ENCODE data around the gene S100Z.

DNA sequence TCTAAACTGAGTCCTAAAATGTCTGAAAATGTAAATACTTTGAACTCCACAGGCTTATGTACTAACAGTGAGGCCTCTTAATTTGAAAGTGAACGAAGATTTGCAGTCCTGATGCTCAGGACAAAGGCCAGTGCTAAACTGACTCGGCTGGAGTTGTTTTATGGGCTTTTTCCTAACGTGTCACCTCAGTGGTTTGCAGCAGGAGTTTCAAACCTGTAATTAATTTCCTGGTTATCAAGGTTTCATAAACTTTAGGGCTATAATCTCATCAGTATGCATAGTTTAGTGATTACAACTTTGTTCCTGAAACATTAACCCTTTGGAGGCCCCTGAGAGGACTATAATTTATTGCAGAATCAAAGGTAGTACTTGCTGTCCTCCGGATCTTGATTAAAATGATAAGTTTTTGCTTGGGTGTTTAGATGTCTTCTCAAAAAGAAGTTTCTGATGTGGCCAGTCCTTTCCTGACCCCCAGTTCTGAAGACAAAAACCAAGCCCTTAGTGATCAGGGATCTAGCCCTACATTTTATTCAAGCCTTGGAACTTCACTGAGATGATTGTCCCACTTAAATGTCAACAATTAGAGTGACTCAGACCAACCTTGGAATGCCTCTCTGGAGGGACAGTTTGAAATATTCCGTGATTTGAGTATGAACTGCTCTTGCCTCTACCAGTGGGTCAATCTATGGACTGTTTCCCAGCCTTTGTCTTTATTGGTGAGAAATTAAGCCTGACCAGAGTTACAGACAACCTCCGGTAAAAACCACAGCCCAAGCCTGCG is 11.1 kb upstream of the S100Z start:
- TF ChIP-seq, protein P1, sequence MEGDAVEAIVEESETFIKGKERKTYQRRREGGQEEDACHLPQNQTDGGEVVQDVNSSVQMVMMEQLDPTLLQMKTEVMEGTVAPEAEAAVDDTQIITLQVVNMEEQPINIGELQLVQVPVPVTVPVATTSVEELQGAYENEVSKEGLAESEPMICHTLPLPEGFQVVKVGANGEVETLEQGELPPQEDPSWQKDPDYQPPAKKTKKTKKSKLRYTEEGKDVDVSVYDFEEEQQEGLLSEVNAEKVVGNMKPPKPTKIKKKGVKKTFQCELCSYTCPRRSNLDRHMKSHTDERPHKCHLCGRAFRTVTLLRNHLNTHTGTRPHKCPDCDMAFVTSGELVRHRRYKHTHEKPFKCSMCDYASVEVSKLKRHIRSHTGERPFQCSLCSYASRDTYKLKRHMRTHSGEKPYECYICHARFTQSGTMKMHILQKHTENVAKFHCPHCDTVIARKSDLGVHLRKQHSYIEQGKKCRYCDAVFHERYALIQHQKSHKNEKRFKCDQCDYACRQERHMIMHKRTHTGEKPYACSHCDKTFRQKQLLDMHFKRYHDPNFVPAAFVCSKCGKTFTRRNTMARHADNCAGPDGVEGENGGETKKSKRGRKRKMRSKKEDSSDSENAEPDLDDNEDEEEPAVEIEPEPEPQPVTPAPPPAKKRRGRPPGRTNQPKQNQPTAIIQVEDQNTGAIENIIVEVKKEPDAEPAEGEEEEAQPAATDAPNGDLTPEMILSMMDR (tag by site-specific recombination; IDR thresholded peaks at IDR 0.05): no peak
- TF ChIP-seq GLIS1 (tag by site-specific recombination; IDR thresholded peaks at IDR 0.05) (no peak), ZNF510 (tag by site-specific recombination; IDR thresholded peaks at IDR 0.05; ENCODE audit: insufficient replicate concordance) (no peak), RBAK (tag by site-specific recombination; IDR thresholded peaks at IDR 0.05) (no peak), ZNF76 (tag by site-specific recombination; IDR thresholded peaks at IDR 0.05; ENCODE audit: borderline replicate concordance, low read depth) (no peak), ZFP41 (tag by site-specific recombination; IDR thresholded peaks at IDR 0.05; ENCODE audit: borderline replicate concordance) (no peak), ZNF311 (tag by site-specific recombination; IDR thresholded peaks at IDR 0.05; ENCODE audit: borderline replicate concordance) (no peak), YY1 (tag by site-specific recombination; IDR thresholded peaks at IDR 0.05) (no peak), ZNF561 (tag by site-specific recombination; IDR thresholded peaks at IDR 0.05; ENCODE audit: borderline replicate concordance) (no peak), ZNF37A (tag by site-specific recombination; IDR thresholded peaks at IDR 0.05) (no peak)
- TF ChIP-seq, protein P2, sequence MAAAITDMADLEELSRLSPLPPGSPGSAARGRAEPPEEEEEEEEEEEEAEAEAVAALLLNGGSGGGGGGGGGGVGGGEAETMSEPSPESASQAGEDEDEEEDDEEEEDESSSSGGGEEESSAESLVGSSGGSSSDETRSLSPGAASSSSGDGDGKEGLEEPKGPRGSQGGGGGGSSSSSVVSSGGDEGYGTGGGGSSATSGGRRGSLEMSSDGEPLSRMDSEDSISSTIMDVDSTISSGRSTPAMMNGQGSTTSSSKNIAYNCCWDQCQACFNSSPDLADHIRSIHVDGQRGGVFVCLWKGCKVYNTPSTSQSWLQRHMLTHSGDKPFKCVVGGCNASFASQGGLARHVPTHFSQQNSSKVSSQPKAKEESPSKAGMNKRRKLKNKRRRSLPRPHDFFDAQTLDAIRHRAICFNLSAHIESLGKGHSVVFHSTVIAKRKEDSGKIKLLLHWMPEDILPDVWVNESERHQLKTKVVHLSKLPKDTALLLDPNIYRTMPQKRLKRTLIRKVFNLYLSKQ (tag by site-specific recombination; IDR thresholded peaks at IDR 0.05; ENCODE audit: borderline replicate concordance): no peak
